PC-9 (cell line): ENCODE measurements around the gene ERMAP. TPM values are rescaled to one million over a fixed set of nuclear protein-coding genes. Genes with fewer than 3 reads are reported as not detected.

ENCODE experiments used
- BruUV-seq: library from RNA; stranded (reverse); fragments of 400-500 nt; replicated peaks from 2 replicates; lab custom pipeline; 2021; lab: Mats Ljungman, UMichigan
- CTCF ChIA-PET: fragments of 300-600 bp; sonication (Branson Sonifier 250); formaldehyde crosslinking; loops from one replicate; lab custom pipeline; 2022; ENCODE audit warnings: antibody characterized with exemption; lab: Charles Lee
- POLR2A ChIA-PET: fragments of 300-600 bp; sonication (Branson Sonifier 250); formaldehyde crosslinking; loops from one replicate; lab custom pipeline; 2022; ENCODE audit warnings: antibody characterized with exemption; ENCODE audit not compliant: unreplicated experiment; lab: Charles Lee
- DNase-seq, 2 experiments: peaks; one replicate each; pipeline versions ENCODE4 v3.0.0 to v3.0.0-alpha.2; 2015 to 2022; ENCODE audit warnings: mixed read lengths in 1 of 2
- H2AFZ ChIP-seq: fragments of 200-600 bp; sonication (generic); 2 replicates; pipeline ENCODE4 v1.8.1; 2017; ENCODE audit warnings: antibody characterized with exemption
- H3F3A ChIP-seq: fragments of 200-600 bp; sonication (generic); 2 replicates; pipeline ENCODE4 v1.8.1; 2017; ENCODE audit warnings: antibody characterized with exemption, mild to moderate bottlenecking, low read depth; ENCODE audit not compliant: insufficient read depth
- H3K27ac ChIP-seq: fragments of 200-600 bp; sonication (generic); 2 replicates; pipeline ENCODE4 v1.6.1; 2016; ENCODE audit warnings: mixed run types
- H3K27me3 ChIP-seq: fragments of 200-600 bp; sonication (generic); 2 replicates; pipeline ENCODE4 v1.6.1; 2016; ENCODE audit warnings: low read depth, mixed run types; ENCODE audit not compliant: insufficient read depth
- H3K36me3 ChIP-seq: fragments of 200-600 bp; sonication (generic); 2 replicates; pipeline ENCODE4 v1.6.1; 2016; ENCODE audit warnings: low read depth, mixed run types
- H3K4me1 ChIP-seq: fragments of 200-600 bp; sonication (generic); replicated peaks from 2 replicates; pipeline ENCODE4 v1.6.1; 2016; ENCODE audit warnings: mixed run types; ENCODE audit not compliant: insufficient read depth
- H3K4me2 ChIP-seq: fragments of 200-600 bp; sonication (generic); 2 replicates; pipeline ENCODE4 v1.6.1; 2017; ENCODE audit warnings: mixed run types
- H3K4me3 ChIP-seq: fragments of 200-600 bp; sonication (generic); 2 replicates; pipeline ENCODE4 v1.6.1; 2016; ENCODE audit warnings: mixed run types
- H3K79me2 ChIP-seq: fragments of 200-600 bp; sonication (generic); 2 replicates; pipeline ENCODE4 v1.6.1; 2017; ENCODE audit warnings: low read depth, mixed run types
- H3K9me2 ChIP-seq: fragments of 200-600 bp; sonication (generic); 2 replicates; pipeline ENCODE4 v1.8.1; 2017; ENCODE audit warnings: mild to moderate bottlenecking; ENCODE audit not compliant: insufficient read depth
- H3K9me3 ChIP-seq: fragments of 200-600 bp; sonication (generic); 2 replicates; pipeline ENCODE4 v1.8.1; 2016; ENCODE audit warnings: low read depth; ENCODE audit not compliant: insufficient read depth
- H4K20me1 ChIP-seq: fragments of 200-600 bp; sonication (generic); 2 replicates; pipeline ENCODE4 v1.8.1; 2017; ENCODE audit not compliant: insufficient read depth
- CTCF ChIP-seq: fragments of 200-600 bp; sonication (generic); conservative IDR thresholded peaks from 2 replicates; pipeline ENCODE4 v1.6.1; 2017; ENCODE audit warnings: mixed run types, antibody characterized with exemption, mild to moderate bottlenecking, moderate library complexity
- EZH2 ChIP-seq: fragments of 200-600 bp; sonication (generic); IDR thresholded peaks from 2 replicates; pipeline ENCODE4 v1.8.0; 2017; ENCODE audit warnings: antibody characterized with exemption, low read depth
- intact Hi-C: fragments of 100-400 bp; cut with micrococcal nuclease; formaldehyde crosslinking; loops from one replicate; pipeline ENCODE4 v1.10.0; 2022; ENCODE audit not compliant: unreplicated experiment
- total RNA-seq: library from RNA; stranded (reverse); gene quantifications from 2 replicates; pipeline ENCODE4 v1.2.3, GENCODE V29; 2021

ERMAP gene
- total RNA-seq, 1 experiment from 2014 or later = 20.8 TPM

- Histone ChIP-seq H3K9me3 (no peaks in the 10 kb centered on the region), H3F3A (no peaks in the 10 kb centered on the region), H3K36me3 (no peaks in the 10 kb centered on the region), H3K27ac (no peak overlapping the region), H3K27me3 (no peaks in the 10 kb centered on the region), H3K79me2 (no peaks in the 10 kb centered on the region), H3K4me2 (no peak overlapping the region), H3K4me1 (no peaks in the 10 kb centered on the region), H3K9me2 (no peaks in the 10 kb centered on the region), H2AFZ (no peak overlapping the region), H3K4me3 (no peak overlapping the region), H4K20me1 (no peaks in the 10 kb centered on the region)
- CTCF ChIA-PET = no interaction called here
- POLR2A ChIA-PET = no interaction called here
- intact Hi-C loops = no loop called here
- TF ChIP-seq CTCF (no peak), EZH2 (no peak)
- no peak for DNase-seq
- no TSS peak for BruUV-seq
These were observed 17.9 kb downstream of the ERMAP start for GRCh38 chr1:42834803-42835202.

DNA sequence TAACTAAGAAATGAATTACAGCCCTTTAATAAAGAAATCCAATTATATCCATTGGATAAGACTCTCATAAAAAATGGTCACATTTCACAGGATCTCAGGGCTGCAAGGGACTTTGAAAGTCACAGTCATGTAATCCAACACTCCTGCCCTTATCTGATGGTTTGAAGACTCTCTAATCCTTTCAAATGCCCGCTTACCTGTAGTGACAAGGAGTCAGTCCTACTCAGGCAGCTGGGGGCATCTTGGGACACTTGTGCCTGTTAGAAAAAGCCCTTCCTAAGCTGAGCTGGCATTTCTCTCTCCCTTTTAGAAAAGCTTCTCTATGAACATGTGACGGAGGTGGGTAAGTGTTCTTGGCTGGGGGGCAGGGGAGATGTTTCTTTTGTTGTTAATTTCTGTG is 18.5 kb downstream of the ERMAP start:
- H2AFZ ChIP-seq = no peak overlapping the region
- CTCF ChIA-PET = no interaction called here
- no peak for DNase-seq
- no peak for TF ChIP-seq EZH2
- TF ChIP-seq CTCF = no peak
- H3F3A ChIP-seq = no peaks in the 10 kb centered on the region
- BruUV-seq = no TSS peak
- H3K27ac ChIP-seq = no peak overlapping the region
- no peaks in the 10 kb centered on the region for H4K20me1 ChIP-seq
- H3K4me3 ChIP-seq = no peak overlapping the region
- H3K4me1 ChIP-seq = no peaks in the 10 kb centered on the region
- H3K36me3 ChIP-seq = no peaks in the 10 kb centered on the region
- H3K27me3 ChIP-seq = no peaks in the 10 kb centered on the region
- no peaks in the 10 kb centered on the region for H3K79me2 ChIP-seq
- intact Hi-C loops = no loop called here
- H3K4me2 ChIP-seq = no peak overlapping the region
- no peaks in the 10 kb centered on the region for H3K9me2 ChIP-seq
- POLR2A ChIA-PET = interaction anchor here (0.7 kb wide), 1 partner anchor 298 kb away, joined by 3 read pairs; no protein-coding TSS in a partner anchor
- H3K9me3 ChIP-seq = no peaks in the 10 kb centered on the region

DNA sequence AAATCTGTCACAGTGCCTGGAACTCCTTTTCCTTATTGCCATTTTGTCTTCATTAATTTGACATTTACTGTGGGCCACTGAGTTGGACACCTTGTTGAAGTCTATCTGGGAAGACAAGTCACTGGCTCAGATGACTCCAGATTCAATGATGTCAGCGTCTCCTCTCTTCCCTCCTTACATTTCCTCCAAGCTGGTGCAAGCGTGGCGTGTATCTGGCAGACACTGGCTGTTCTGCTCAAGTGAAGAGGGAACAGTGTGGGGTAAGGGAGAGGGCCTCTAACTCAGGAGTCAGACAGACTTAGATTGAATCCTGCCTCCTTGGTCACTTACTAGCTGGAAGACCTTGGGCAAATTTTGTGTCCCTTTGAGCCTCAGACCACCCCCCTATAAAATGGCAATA is 20.8 kb downstream of the ERMAP start:
- Histone ChIP-seq H3K27me3 (no peaks in the 10 kb centered on the region), H4K20me1 (no peaks in the 10 kb centered on the region), H3F3A (no peaks in the 10 kb centered on the region), H3K9me2 (no peaks in the 10 kb centered on the region), H3K4me3 (no peak overlapping the region), H2AFZ (no peak overlapping the region), H3K4me1 (no peaks in the 10 kb centered on the region), H3K4me2 (no peak overlapping the region), H3K36me3 (no peaks in the 10 kb centered on the region), H3K79me2 (no peaks in the 10 kb centered on the region), H3K27ac (no peak overlapping the region), H3K9me3 (no peaks in the 10 kb centered on the region)
- intact Hi-C loops = no loop called here
- DNase-seq = no peak
- no TSS peak for BruUV-seq
- CTCF ChIA-PET = no interaction called here
- TF ChIP-seq EZH2 = no peak
- no peak for TF ChIP-seq CTCF
- POLR2A ChIA-PET = interaction anchor here (0.6 kb wide), 1 partner anchor 370 kb away, joined by 3 read pairs; no protein-coding TSS in a partner anchor
